ENCODE results near the gene NUCKS1. TPM values are rescaled to one million over a fixed set of nuclear protein-coding genes. Genes with fewer than 3 reads are reported as not detected.

The NUCKS1 gene
- total RNA-seq, 1 experiment from 2014 or later: 210 TPM

GRCh38 chr1:205749234-205750137, 496 bp downstream of the NUCKS1 start:
- BruUV-seq (replicated peaks): no TSS peak
- intact Hi-C loops (cut with micrococcal nuclease; ENCODE audit: unreplicated experiment) (loop anchor here (10.0 kb wide), 1 partner anchor 1105 kb away; no protein-coding TSS in a partner anchor), in situ Hi-C loops (cut with HindIII; ENCODE audit: low pct_unique_long_range_greater_than_20kb, low sequenced_read_pairs) (no loop called here)
- peaks cover 25% of the 10 kb centered on the region for H3K4me1 ChIP-seq (ENCODE audit: control insufficient read depth, insufficient read depth, low read length)
- no peaks in the 10 kb centered on the region for H3K27me3 ChIP-seq (ENCODE audit: control insufficient read depth, insufficient read depth, low read length)
- CTCF ChIA-PET: interaction anchor here (0.6 kb wide), 1 partner anchor 101 kb away, joined by 3 read pairs; no protein-coding TSS in a partner anchor
- peak; percentile 92 for ATAC-seq
- POLR2A ChIA-PET: interaction anchor here (0.6 to 0.8 kb wide), 3 partner anchors 24 to 67 kb away, joined by 3 read pairs; no protein-coding TSS in a partner anchor
- peaks cover 4% of the 10 kb centered on the region; the same call in 1 of the 2 replicates for H3K36me3 ChIP-seq (ENCODE audit: control insufficient read depth, insufficient read depth, low read length)
- H3K27ac ChIP-seq (ENCODE audit: low read length): peak overlapping the region; percentile 98
- TF ChIP-seq POLR2AphosphoS5 (IDR thresholded peaks at IDR 0.05; ENCODE audit: low read depth, low read length) (no peak; the same call in none of the 2 replicates), SIN3A (IDR thresholded peaks at IDR 0.05; ENCODE audit: borderline replicate concordance, insufficient read depth, low read depth, low read length) (peak; percentile 47; the same call in 1 of the 2 replicates), CTCF (IDR thresholded peaks at IDR 0.05) (no peak), TCF7L2 (IDR thresholded peaks at IDR 0.05; ENCODE audit: low read depth, low read length) (peak; percentile 38; the same call in 1 of the 2 replicates)
- TF ChIP-seq, protein P1, sequence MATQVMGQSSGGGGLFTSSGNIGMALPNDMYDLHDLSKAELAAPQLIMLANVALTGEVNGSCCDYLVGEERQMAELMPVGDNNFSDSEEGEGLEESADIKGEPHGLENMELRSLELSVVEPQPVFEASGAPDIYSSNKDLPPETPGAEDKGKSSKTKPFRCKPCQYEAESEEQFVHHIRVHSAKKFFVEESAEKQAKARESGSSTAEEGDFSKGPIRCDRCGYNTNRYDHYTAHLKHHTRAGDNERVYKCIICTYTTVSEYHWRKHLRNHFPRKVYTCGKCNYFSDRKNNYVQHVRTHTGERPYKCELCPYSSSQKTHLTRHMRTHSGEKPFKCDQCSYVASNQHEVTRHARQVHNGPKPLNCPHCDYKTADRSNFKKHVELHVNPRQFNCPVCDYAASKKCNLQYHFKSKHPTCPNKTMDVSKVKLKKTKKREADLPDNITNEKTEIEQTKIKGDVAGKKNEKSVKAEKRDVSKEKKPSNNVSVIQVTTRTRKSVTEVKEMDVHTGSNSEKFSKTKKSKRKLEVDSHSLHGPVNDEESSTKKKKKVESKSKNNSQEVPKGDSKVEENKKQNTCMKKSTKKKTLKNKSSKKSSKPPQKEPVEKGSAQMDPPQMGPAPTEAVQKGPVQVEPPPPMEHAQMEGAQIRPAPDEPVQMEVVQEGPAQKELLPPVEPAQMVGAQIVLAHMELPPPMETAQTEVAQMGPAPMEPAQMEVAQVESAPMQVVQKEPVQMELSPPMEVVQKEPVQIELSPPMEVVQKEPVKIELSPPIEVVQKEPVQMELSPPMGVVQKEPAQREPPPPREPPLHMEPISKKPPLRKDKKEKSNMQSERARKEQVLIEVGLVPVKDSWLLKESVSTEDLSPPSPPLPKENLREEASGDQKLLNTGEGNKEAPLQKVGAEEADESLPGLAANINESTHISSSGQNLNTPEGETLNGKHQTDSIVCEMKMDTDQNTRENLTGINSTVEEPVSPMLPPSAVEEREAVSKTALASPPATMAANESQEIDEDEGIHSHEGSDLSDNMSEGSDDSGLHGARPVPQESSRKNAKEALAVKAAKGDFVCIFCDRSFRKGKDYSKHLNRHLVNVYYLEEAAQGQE (IDR thresholded peaks at IDR 0.05; ENCODE audit: insufficient read depth in 1 of 2, low read depth in 2 of 2, low read length in 1 of 2): 0 out of 4 replicates have a peak, but pooled peaks of 1 of the 2 experiments have one; percentile 39
- DNase-seq (ENCODE audit: low read depth, low spot score): peak; percentile 59
- no peaks in the 10 kb centered on the region for H3K9me3 ChIP-seq (ENCODE audit: control insufficient read depth, insufficient read depth, low read depth, low read length)
- peak overlapping the region; percentile 88 to 98 for H3K4me3 ChIP-seq (ENCODE audit: low read depth in 2 of 2, low read length in 2 of 2)

DNA sequence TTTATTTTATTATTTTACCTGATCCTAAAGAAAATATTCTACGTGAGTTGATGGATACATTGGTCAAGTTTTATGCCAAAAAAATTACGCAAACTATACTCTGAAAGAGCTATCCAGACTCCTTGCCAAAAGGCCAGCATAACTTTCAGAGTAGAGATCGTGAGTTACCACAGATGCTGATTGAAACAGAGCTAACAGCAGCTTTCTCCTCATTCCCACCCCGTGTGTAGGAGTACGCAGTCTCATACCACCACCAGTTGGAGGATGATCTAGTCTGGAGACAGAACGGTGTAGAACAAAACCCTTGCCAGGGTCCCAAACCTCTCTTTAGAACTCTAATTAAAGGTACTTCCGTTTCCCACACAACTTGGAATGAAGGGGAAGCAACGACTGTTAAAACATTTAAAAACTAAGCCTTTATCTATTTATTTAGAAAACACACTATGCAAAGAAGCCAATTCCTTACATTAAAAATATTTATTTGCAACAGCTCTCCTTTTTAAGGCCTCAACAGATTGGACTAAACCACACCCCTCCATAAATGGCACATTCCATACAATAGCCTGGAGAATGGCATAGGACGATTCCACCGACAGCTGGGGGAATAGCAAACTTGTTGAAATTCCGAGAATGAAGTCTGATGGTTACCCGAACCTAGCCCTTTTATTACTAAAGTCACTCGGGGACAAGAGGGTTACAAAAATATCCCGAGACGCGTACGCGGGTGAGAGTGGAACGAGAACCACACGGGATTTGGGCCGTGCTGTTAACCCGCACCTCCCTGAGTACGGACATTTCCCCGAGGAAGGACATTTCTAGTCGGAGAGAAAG, 1.4 kb downstream of the NUCKS1 start:
- intact Hi-C loops (cut with micrococcal nuclease; ENCODE audit: unreplicated experiment) (no loop called here), in situ Hi-C loops (cut with HindIII; ENCODE audit: low pct_unique_long_range_greater_than_20kb, low sequenced_read_pairs) (no loop called here)
- peak; percentile 55 for TF ChIP-seq POLR2AphosphoS5 (IDR thresholded peaks at IDR 0.05; ENCODE audit: low read depth, low read length)
- TF ChIP-seq SIN3A (IDR thresholded peaks at IDR 0.05; ENCODE audit: borderline replicate concordance, insufficient read depth, low read depth, low read length): 0 out of 2 replicates have a peak, but pooled peaks have one; percentile 1
- TF ChIP-seq, protein P1 (IDR thresholded peaks at IDR 0.05; ENCODE audit: insufficient read depth in 1 of 2, low read depth in 2 of 2, low read length in 1 of 2): no peak
- Histone ChIP-seq H3K4me1 (ENCODE audit: control insufficient read depth, insufficient read depth, low read length) (peaks cover 30% of the 10 kb centered on the region), H3K36me3 (ENCODE audit: control insufficient read depth, insufficient read depth, low read length) (peaks cover 4% of the 10 kb centered on the region; the same call in 1 of the 2 replicates), H3K27ac (ENCODE audit: low read length) (peak overlapping the region; percentile 98), H3K4me3 (ENCODE audit: low read depth in 2 of 2, low read length in 2 of 2) (peak overlapping the region; percentile 88 to 98), H3K9me3 (ENCODE audit: control insufficient read depth, insufficient read depth, low read depth, low read length) (no peaks in the 10 kb centered on the region), H3K27me3 (ENCODE audit: control insufficient read depth, insufficient read depth, low read length) (no peaks in the 10 kb centered on the region)
- peak; percentile 54 for ATAC-seq
- BruUV-seq (replicated peaks): no TSS peak
- CTCF ChIA-PET: no interaction called here
- POLR2A ChIA-PET: interaction anchor here (0.5 to 0.7 kb wide), 3 partner anchors 37 to 1936 kb away, joined by 3 read pairs; no protein-coding TSS in a partner anchor
- DNase-seq (ENCODE audit: low read depth, low spot score): peak; percentile 71
